ENCODE measurements around the gene BNIP1. TPM values are rescaled to one million over a fixed set of nuclear protein-coding genes. Genes with fewer than 3 reads are reported as not detected.

Gene BNIP1
- total and polyA plus RNA-seq, 3 donors from 2014 or later: 20.5 to 37.6 (median 21.4) TPM

GRCh38 chr5:173159256-173159655 is 14.9 kb downstream of the BNIP1 start:
- intact Hi-C loops (cut with DNase I; ENCODE audit: low total_unique reads): no loop called here
- 92 to 97% methylated on average over 3 of the region's 3 CpGs for WGBS, 2 donors
- Histone ChIP-seq H3K4me3 (no peak overlapping the region), H3K27ac (no peak overlapping the region), H3K9me3 (no peaks in the 10 kb centered on the region), H3K36me3 (ENCODE audit: low read depth, missing control alignments) (no peaks in the 10 kb centered on the region), H3K4me1 (peaks cover 13% of the 10 kb centered on the region), H3K27me3 (no peaks in the 10 kb centered on the region)
- no peak for DNase-seq
- TF ChIP-seq CTCF (IDR thresholded peaks at IDR 0.05): no peak
- TF ChIP-seq POLR2A (IDR thresholded peaks at IDR 0.05): no peak

- Histone ChIP-seq H3K27ac (no peak overlapping the region), H3K27me3 (no peaks in the 10 kb centered on the region), H3K4me1 (peaks cover 13% of the 10 kb centered on the region), H3K9me3 (no peaks in the 10 kb centered on the region), H3K36me3 (ENCODE audit: low read depth, missing control alignments) (no peaks in the 10 kb centered on the region), H3K4me3 (no peak overlapping the region)
- intact Hi-C loops (cut with DNase I; ENCODE audit: low total_unique reads): no loop called here
- no peak for DNase-seq
- TF ChIP-seq POLR2A (IDR thresholded peaks at IDR 0.05): no peak
- no peak for TF ChIP-seq CTCF (IDR thresholded peaks at IDR 0.05)
- 90 to 92% methylated on average over 5 of the region's 5 CpGs for WGBS, 2 donors
Observed at GRCh38 chr5:173161148-173161547, 16.8 kb downstream of the BNIP1 start.

- no peaks in the 10 kb centered on the region for H3K36me3 ChIP-seq (ENCODE audit: low read depth, missing control alignments)
- TF ChIP-seq CTCF (IDR thresholded peaks at IDR 0.05) (no peak), POLR2A (IDR thresholded peaks at IDR 0.05) (no peak)
- H3K9me3 ChIP-seq: no peaks in the 10 kb centered on the region
- no peak overlapping the region for H3K4me3 ChIP-seq
- no peaks in the 10 kb centered on the region for H3K27me3 ChIP-seq
- H3K27ac ChIP-seq: peak overlapping the region in 1 of 2 donors; percentile 44
- 46 to 77% methylated on average over 5 to 7 of the region's 7 CpGs for WGBS, 2 donors
- intact Hi-C loops (cut with DNase I; ENCODE audit: low total_unique reads): no loop called here
- peak; percentile 81 for DNase-seq
- H3K4me1 ChIP-seq: peaks cover 13% of the 10 kb centered on the region
Observed at GRCh38 chr5:173163219-173163618, 18.9 kb downstream of the BNIP1 start.

GRCh38 chr5:173165177-173166016 is 21.1 kb downstream of the BNIP1 start:
- H3K9me3 ChIP-seq: no peaks in the 10 kb centered on the region
- intact Hi-C loops (cut with DNase I; ENCODE audit: low total_unique reads): no loop called here
- DNase-seq: no peak
- H3K36me3 ChIP-seq (ENCODE audit: low read depth, missing control alignments): no peaks in the 10 kb centered on the region
- peaks cover 13% of the 10 kb centered on the region for H3K4me1 ChIP-seq
- no peaks in the 10 kb centered on the region for H3K27me3 ChIP-seq
- WGBS, 2 donors: 92 to 97% methylated on average over 2 of the region's 2 CpGs
- no peak overlapping the region for H3K4me3 ChIP-seq
- H3K27ac ChIP-seq: no peak overlapping the region
- TF ChIP-seq POLR2A (IDR thresholded peaks at IDR 0.05) (no peak), CTCF (IDR thresholded peaks at IDR 0.05) (no peak)

GRCh38 chr5:173172166-173172565 is 27.8 kb downstream of the BNIP1 start:
- H3K9me3 ChIP-seq: no peaks in the 10 kb centered on the region
- H3K4me3 ChIP-seq: no peak overlapping the region
- no peak for TF ChIP-seq POLR2A (IDR thresholded peaks at IDR 0.05)
- 84 to 87% methylated on average over 8 of the region's 8 CpGs for WGBS, 2 donors
- no peak for DNase-seq
- H3K36me3 ChIP-seq (ENCODE audit: low read depth, missing control alignments): no peaks in the 10 kb centered on the region
- H3K27ac ChIP-seq: no peak overlapping the region
- intact Hi-C loops (cut with DNase I; ENCODE audit: low total_unique reads): no loop called here
- no peaks in the 10 kb centered on the region for H3K4me1 ChIP-seq
- H3K27me3 ChIP-seq: no peaks in the 10 kb centered on the region

Measured in testis (tissue), 3 donors.